Esophagus squamous epithelium (tissue), 5 donors: Measurements from ENCODE around the gene SBF1. TPM values are rescaled to one million over a fixed set of nuclear protein-coding genes. Genes with fewer than 3 reads are reported as not detected.

Experiments
- DNase-seq: peaks from one replicate; lab custom pipeline; 2025; lab: John Stamatoyannopoulos, UW
- H3K27ac ChIP-seq, 4 donors: fragments of 200-600 bp; sonication (generic); one replicate each; pipeline ENCODE4 v1.5.1; 2016 to 2019; ENCODE audit warnings: mild to moderate bottlenecking in 1 of 4
- H3K27me3 ChIP-seq, 4 donors: fragments of 200-600 bp; sonication (generic); 1 replicate in 3 of 4; 2 replicates in 1 of 4; pipeline versions ENCODE4 v1.5.1 to v1.6.0; 2017 to 2021; ENCODE audit warnings: antibody characterized with exemption in 1 of 4
- H3K36me3 ChIP-seq, 3 donors: fragments of 200-600 bp; sonication (generic); one replicate each; pipeline ENCODE4 v1.5.1; 2016 to 2019
- H3K4me1 ChIP-seq, 3 donors: fragments of 200-600 bp; sonication (generic); one replicate each; pipeline ENCODE4 v1.5.1; 2017 to 2019
- H3K4me3 ChIP-seq, 4 donors: fragments of 200-600 bp; sonication (generic); 1 replicate in 3 of 4; 2 replicates in 1 of 4; pipeline ENCODE4 v1.5.1; 2016 to 2019; ENCODE audit warnings: mild to moderate bottlenecking in 2 of 4, moderate library complexity in 1 of 4
- H3K9me3 ChIP-seq, 3 donors: fragments of 200-600 bp; sonication (generic); one replicate each; pipeline ENCODE4 v1.5.1; 2016 to 2019
- CTCF ChIP-seq, 6 experiments: fragments of 450-650 bp in 4 of 6; fragments of 200-600 bp in 2 of 6; sonication (generic) in 2 of 6; IDR thresholded peaks; one replicate each; pipeline ENCODE4 v1.5.1; 2016 to 2019; ENCODE audit warnings: antibody characterized with exemption in 6 of 6, mild to moderate bottlenecking in 4 of 6, moderate library complexity in 4 of 6
- POLR2A ChIP-seq, 4 donors: fragments of 450-650 bp; IDR thresholded peaks; one replicate each; pipeline ENCODE4 v1.6.1; 2017; ENCODE audit warnings: antibody characterized with exemption in 4 of 4, mild to moderate bottlenecking in 4 of 4, moderate library complexity in 3 of 4
- WGBS, 2 donors: methylation state at CpG; one replicate each; pipeline ENCODE4 v1.1.5; 2018; 5-methylcytosine and 5-hydroxymethylcytosine counted together
- intact Hi-C: fragments of 100-400 bp; cut with DNase I; formaldehyde crosslinking; loops from one replicate; pipeline ENCODE4 v1.15.0; 2022
- total RNA-seq, 4 donors: library from RNA; depleted of rRNA; stranded (reverse); fragments of >200 nt; gene quantifications; one replicate each; pipeline ENCODE4 v1.1.0, GENCODE V29; 2016
- donor health status: DM: yes; HTN: yes; CAD: no.

Gene SBF1
- total RNA-seq, 4 donors from 2014 or later: 38.3 to 92.0 (median 63.4) TPM

GRCh38 chr22:50432131-50432876, 42.5 kb downstream of the SBF1 start:
- no peak overlapping the region for H3K27ac ChIP-seq
- no peaks in the 10 kb centered on the region for H3K27me3 ChIP-seq
- DNase-seq: no peak
- H3K9me3 ChIP-seq: no peaks in the 10 kb centered on the region
- H3K36me3 ChIP-seq: peaks cover 40 to 85% (median 68%) of the 10 kb centered on the region in 3 donors
- H3K4me3 ChIP-seq: no peak overlapping the region
- intact Hi-C loops: no loop called here
- peaks cover 0 to 19% (median 8%) of the 10 kb centered on the region in 3 donors for H3K4me1 ChIP-seq
- no peak for TF ChIP-seq POLR2A (IDR thresholded peaks at IDR 0.05)
- no peak for TF ChIP-seq CTCF (IDR thresholded peaks at IDR 0.05)
- 94 to 97% methylated on average over 14 to 22 of the region's 35 CpGs for WGBS, 2 donors

- no peaks in the 10 kb centered on the region for H3K9me3 ChIP-seq
- no peak overlapping the region for H3K27ac ChIP-seq
- intact Hi-C loops: no loop called here
- DNase-seq: no peak
- no peaks in the 10 kb centered on the region for H3K4me1 ChIP-seq
- 88 to 96% methylated on average over 12 of the region's 12 CpGs for WGBS, 2 donors
- no peaks in the 10 kb centered on the region for H3K27me3 ChIP-seq
- TF ChIP-seq CTCF (IDR thresholded peaks at IDR 0.05) (no peak), POLR2A (IDR thresholded peaks at IDR 0.05) (no peak)
- peaks cover 28 to 100% (median 55%) of the 10 kb centered on the region in 3 donors for H3K36me3 ChIP-seq
- H3K4me3 ChIP-seq: no peak overlapping the region
These were observed 49.5 kb downstream of the SBF1 start for GRCh38 chr22:50425179-50425916.

GRCh38 chr22:50423956-50424355, 50.9 kb downstream of the SBF1 start:
- Histone ChIP-seq H3K27me3 (no peaks in the 10 kb centered on the region), H3K4me1 (no peaks in the 10 kb centered on the region), H3K36me3 (peaks cover 29 to 100% (median 60%) of the 10 kb centered on the region in 3 donors), H3K9me3 (no peaks in the 10 kb centered on the region), H3K27ac (no peak overlapping the region), H3K4me3 (no peak overlapping the region)
- intact Hi-C loops: no loop called here
- TF ChIP-seq POLR2A (IDR thresholded peaks at IDR 0.05) (no peak), CTCF (IDR thresholded peaks at IDR 0.05) (no peak)
- 94 to 96% methylated on average over 5 to 10 of the region's 14 CpGs for WGBS, 2 donors
- no peak for DNase-seq

GRCh38 chr22:50422961-50423815, 51.6 kb downstream of the SBF1 start:
- DNase-seq: no peak
- H3K4me3 ChIP-seq: no peak overlapping the region
- peaks cover 33 to 100% (median 61%) of the 10 kb centered on the region in 3 donors for H3K36me3 ChIP-seq
- TF ChIP-seq CTCF (IDR thresholded peaks at IDR 0.05) (no peak), POLR2A (IDR thresholded peaks at IDR 0.05) (no peak)
- no peaks in the 10 kb centered on the region for H3K9me3 ChIP-seq
- intact Hi-C loops: no loop called here
- WGBS, 2 donors: 78 to 92% methylated on average over 7 to 9 of the region's 21 CpGs
- H3K27ac ChIP-seq: no peak overlapping the region
- H3K27me3 ChIP-seq: no peaks in the 10 kb centered on the region
- no peaks in the 10 kb centered on the region for H3K4me1 ChIP-seq
